HL-60/S4 treated with phorbol 12-myristate 13-acetate at 8.2 ng/mL for 4 days and 3 days (cell line): ENCODE measurements around the gene LAMB4.
"Not testable (repeated sequence)": the region's sequence is repeated elsewhere in the genome, so short reads cannot be mapped to it uniquely, and the experiment has no call there.

ENCODE experiments used
- in situ Hi-C: fragments of 300-500 bp; cut with MboI; formaldehyde crosslinking; loops from 2 replicates; pipeline ENCODE4 v1.15.0; 2022; ENCODE audit warnings: low sequenced_read_pairs

Gene LAMB4

DNA sequence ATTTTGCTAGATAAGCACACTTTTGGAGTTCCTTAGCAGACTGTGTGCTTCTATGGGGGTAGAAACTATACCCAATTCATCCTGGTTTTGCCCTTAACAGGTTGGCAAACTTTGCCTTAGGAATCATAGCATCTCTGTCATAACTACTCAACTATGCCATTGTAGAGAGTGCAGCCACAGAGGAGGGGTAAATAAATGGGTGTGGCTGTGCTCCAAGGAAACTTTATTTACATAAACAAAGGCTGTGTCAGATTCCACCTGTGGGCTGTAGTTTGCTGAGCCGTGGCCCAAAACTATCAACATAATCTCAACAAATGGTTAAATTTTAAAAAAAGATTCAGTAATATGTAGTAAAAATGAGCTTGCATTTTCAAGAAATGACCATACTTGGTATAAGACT, 75.6 kb downstream of the LAMB4 start:
- in situ Hi-C loops = no loop called here

DNA sequence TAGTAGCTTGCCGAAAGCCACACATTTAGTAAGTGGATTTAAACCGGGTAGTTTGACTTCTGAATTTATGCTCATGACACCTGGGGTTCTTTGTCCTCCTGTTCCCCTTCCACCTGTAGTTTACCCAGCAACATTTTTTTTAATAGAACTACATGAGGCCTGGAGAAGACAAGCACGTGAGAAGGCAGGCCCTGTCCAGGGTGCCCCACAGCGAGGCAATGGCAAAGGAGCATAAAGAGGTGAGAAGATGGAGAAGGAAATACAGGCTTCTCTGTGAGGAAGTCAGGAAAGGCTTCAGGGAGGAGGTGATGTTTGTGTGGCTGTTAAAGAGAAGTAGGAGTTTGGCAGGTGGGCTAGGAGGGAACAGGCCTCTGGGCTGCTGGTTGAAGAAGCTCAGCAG, 76.9 kb downstream of the LAMB4 start:
- in situ Hi-C loops = no loop called here

DNA sequence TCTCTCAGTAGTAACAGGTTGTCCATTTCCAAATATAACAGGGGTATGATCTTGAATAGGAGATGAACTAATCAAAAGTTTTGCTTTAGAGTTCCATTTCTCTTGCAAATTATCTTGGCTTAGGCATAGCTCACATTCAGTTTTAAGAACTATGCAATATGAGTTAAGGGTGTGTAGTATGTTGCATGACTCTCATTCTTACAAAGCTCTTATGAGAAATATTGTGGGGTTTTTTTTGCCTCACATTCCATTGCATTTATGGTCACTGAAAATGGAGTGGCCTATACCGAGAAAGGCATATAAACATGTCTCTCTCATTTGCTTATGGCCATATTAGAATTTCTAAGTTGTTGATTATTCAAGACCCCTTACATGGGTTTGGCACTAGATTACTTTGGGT, 78.7 kb downstream of the LAMB4 start:
- in situ Hi-C loops = no loop called here

- in situ Hi-C loops = no loop called here
These were observed 80.2 kb downstream of the LAMB4 start for GRCh38 chr7:108049962-108050361.

DNA sequence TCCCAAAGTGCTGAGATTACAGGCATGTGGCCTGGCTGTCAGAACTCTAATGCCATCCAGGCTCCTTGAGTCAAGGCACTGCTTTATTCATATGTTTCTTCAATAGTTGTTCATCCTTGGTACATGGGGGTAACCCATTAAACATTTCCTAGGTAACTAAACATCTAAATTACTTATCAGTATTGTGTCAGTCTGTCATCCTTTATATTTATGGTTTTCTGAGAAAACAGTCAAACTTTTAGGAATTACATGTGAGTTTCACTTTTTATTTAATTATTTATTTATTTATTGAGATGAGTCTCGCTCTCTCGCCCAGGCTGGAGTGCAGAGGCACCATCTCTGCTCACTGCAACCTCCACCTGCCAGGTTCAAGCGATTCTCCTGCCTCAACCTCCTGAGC, 81.7 kb downstream of the LAMB4 start:
- in situ Hi-C loops = no loop called here

- in situ Hi-C loops = no loop called here
These were observed 83.1 kb downstream of the LAMB4 start for GRCh38 chr7:108046952-108047506.

GRCh38 chr7:108045669-108046068, 84.5 kb downstream of the LAMB4 start:
- in situ Hi-C loops = no loop called here

GRCh38 chr7:108045154-108045553, 85.0 kb downstream of the LAMB4 start:
- in situ Hi-C loops = no loop called here

GRCh38 chr7:108044345-108044744, 85.8 kb downstream of the LAMB4 start:
- in situ Hi-C loops = no loop called here

DNA sequence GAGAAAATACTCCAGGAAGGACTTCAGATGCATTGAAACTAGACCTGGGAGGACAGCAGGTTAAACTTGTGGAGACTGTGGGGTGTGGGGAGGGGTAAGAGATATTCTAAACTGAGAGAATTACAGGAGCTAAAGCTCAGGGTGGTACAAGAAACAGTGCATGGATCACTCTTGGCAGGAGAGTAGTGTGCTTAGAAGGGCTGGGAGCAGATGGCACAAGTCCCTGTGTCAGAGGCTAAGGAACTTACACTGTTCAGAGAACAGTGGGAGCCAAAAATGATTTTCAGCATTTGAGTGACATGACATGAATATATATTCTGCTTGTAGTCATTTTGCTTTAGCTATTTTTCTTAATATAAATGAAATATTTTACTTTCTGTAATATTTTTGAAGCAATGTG, 91.2 kb downstream of the LAMB4 start:
- in situ Hi-C loops = no loop called here

- in situ Hi-C loops = no loop called here
These were observed 92.4 kb downstream of the LAMB4 start for GRCh38 chr7:108037741-108038140.

DNA sequence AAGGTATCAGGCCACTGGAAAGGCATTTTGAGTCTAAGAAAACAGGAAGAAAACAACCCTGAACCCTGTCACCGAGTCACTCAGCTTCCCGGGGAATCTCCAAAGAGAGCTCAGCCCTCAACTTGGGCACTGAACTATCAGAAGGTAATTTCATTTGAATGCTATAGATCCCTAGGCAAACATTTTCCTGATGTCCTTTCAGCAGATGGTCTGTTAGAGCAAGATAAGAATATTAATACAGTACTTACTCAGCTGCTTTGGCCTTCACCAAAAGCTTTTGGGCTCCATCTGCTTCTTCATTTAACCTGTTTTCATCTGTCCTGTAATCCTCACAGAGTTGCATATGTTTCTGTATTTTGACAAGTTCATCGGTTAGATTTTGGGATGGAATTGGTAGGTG, 93.0 kb downstream of the LAMB4 start:
- in situ Hi-C loops = no loop called here

DNA sequence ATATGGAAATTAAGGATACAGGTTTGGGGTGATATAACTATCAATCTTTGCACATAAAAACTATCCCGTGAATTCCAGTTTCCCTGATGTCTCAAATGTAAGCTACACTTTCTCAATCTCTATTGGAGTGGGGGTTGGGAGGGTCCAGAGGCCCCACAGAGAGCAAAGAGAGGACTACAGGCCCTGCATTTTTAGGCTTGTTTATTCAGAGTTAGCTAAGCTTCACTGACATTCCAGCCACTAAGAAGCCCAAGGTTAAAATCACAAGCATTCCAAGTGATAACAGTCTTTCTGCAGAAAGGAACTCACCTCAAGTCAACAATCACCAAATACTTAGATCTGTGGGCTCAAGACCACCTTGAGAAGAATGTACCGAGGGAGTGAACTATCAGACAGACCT, 95.6 kb downstream of the LAMB4 start:
- in situ Hi-C loops = no loop called here

DNA sequence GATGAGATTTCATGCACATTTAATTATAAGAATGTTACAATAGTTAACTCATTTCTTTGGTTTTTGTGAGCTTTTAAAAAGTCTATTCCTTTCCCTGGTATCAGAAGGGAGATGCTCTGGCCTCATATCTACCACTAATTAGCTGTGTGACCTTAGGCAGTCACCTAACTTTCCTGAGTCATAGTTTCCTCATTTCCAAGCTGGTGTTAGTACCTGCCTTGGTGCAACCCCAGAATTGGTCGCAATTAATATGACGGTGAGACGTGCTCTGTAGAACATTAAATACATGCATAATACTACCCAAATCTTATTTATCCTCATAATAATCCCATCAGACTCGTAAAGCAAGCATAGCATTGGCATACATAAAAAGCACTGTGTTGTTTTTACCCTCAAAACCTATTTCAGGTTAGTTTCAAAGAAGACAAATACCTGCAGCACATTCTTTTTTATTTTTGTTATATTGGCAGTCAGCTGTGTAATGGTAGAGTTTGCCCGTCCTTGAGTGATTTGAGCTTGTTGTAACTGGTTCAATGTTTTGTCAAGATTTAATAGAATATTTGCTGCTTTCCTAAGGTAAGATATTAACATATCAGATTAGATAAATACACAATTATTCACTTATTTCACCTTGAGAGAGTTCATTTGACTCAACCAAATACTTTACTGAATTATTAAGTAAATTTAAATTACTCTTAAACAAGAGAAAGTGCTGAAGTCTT, 96.2 kb downstream of the LAMB4 start:
- in situ Hi-C loops = no loop called here

DNA sequence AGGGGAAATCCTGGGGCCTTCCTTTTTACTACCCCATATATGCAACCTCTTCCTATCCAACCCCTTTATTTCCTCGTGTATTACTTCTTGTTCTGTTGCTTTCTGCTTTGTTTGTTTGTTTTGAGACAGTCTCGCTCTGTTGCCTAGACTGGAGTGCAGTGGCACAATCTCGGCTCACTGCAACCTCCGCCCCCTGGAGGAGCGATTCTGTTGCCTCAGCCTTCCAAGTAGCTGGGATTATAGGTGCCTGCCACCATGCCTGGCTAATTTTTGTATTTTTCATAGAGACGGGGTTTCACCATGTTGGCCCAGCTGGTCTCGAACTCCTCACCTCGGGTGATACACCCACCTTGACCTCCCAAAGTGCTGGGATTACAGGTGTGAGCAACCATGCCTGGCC, 96.9 kb downstream of the LAMB4 start:
- in situ Hi-C loops = not testable (repeated sequence)

- in situ Hi-C loops = no loop called here
These were observed 99.6 kb downstream of the LAMB4 start for GRCh38 chr7:108030516-108030915.

- in situ Hi-C loops = no loop called here
These were observed 101.1 kb downstream of the LAMB4 start for GRCh38 chr7:108029034-108029433.

- in situ Hi-C loops = no loop called here
These were observed 102.0 kb downstream of the LAMB4 start for GRCh38 chr7:108028111-108028510.

DNA sequence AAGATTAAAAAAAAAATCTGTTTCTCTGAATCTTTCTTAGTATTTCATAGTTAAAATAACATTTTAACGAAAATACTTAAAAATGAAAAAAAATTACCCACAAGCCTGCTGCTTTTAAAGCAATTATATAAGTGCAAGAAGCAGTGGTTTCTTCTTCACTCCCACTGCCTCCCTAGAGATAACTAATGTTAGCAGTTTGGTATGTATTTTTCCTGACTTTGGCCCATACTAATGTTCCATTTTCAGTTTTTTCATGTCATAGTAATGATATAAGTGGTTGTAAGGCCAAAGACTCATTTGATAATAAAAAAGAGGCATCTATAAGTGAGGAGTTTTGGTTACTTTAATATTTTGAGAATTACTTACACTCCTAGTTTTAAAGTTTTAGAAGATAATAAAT, 102.9 kb downstream of the LAMB4 start:
- in situ Hi-C loops = no loop called here

GRCh38 chr7:108026647-108027046, 103.5 kb downstream of the LAMB4 start:
- in situ Hi-C loops = no loop called here

DNA sequence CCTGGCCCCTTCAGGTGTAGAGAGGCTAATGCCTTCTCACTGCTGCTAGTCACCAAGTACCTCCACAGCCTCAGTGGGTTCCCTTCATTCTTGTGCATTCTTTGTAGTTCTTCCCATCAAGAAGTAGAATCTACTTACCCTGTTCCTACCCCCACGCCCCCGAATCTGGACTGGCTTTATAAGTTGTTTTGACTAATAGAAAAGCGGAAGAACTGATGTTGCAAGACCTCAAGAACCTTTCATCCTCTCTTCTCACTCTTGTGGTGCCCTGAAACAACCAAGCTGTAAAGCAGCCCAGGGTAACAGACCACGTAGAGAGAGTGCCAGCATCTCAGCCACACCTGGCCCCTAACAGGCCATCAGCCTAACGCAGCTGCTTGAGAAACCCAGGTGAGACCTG, 104.0 kb downstream of the LAMB4 start:
- in situ Hi-C loops = no loop called here

DNA sequence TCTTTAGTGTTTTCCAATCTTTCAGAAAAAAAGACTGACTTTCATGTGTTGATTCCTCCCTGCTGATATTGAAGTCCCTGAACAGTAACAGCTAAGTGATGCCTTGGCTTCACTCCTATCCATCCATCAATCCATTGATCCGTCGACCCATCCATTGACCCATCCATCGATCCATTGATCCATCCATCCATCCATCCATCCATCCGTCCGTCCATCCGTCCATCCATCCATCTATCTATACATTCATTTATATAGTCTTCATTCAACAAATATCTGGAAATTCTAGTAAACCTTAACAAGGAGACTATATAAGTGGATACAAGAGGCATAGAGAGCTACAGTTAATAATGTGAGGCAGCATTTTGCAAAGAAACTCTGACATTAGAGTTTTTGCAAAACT, 105.6 kb downstream of the LAMB4 start:
- in situ Hi-C loops = no loop called here

- in situ Hi-C loops = no loop called here
These were observed 109.6 kb downstream of the LAMB4 start for GRCh38 chr7:108020585-108020984.
